HepG2 (cell line): Measurements from ENCODE around the gene CEP55. TPM values are rescaled to one million over a fixed set of nuclear protein-coding genes. Genes with fewer than 3 reads are reported as not detected.

Experiments
- ATAC-seq: fragments of 200-7000 bp; cut with Tn5 transposase; 3 replicates; pipeline ENCODE4 v1.9.1; 2020; ENCODE audit warnings: mild to moderate bottlenecking, moderate library complexity
- BruUV-seq: library from RNA; stranded (reverse); fragments of 400-500 nt; replicated peaks from 2 replicates; lab custom pipeline; 2021; lab: Mats Ljungman, UMichigan
- CTCF ChIA-PET: fragments of 300-600 bp; formaldehyde crosslinking; extraction: SDS; loops from one replicate; lab custom pipeline; 2021; ENCODE audit warnings: low total read pairs, inconsistent platforms, low intra/inter-chr PET ratio; lab: Yijun Ruan, JAX
- POLR2A ChIA-PET: fragments of 350-600 bp; sonication (Branson Sonifier 250); formaldehyde crosslinking; loops from one replicate; lab custom pipeline; 2020; ENCODE audit warnings: antibody characterized with exemption, inconsistent platforms; lab: Yijun Ruan, JAX
- DNase-seq: peaks from one replicate; pipeline ENCODE4 v3.0.0-alpha.2; 2015; ENCODE audit warnings: low spot score
- FAIRE-seq: peaks from 3 replicates; lab custom pipeline; 2011; peaks lifted over from hg19 to GRCh38; lab: Jason Lieb, UNC
- H2AFZ ChIP-seq: one replicate; pipeline ENCODE4 v1.6.1; 2011; ENCODE audit warnings: low read length, inconsistent platforms
- H3K27ac ChIP-seq: fragments of 300-600 bp; 3 replicates; pipeline ENCODE4 v1.8.0; 2011; ENCODE audit warnings: mixed run types, mild to moderate bottlenecking, mixed read lengths, low read length, inconsistent platforms; ENCODE audit not compliant: insufficient read depth; ENCODE audit errors: extremely low read length
- H3K27me3 ChIP-seq, 2 experiments: fragments of 200-600 bp in 1 of 2; 2 replicates in 1 of 2; 3 replicates in 1 of 2; pipeline versions ENCODE4 v1.6.0 to v1.8.0; 2011; ENCODE audit warnings: low read length in 2 of 2, mild to moderate bottlenecking in 2 of 2, moderate library complexity in 2 of 2, inconsistent platforms in 1 of 2; ENCODE audit not compliant: insufficient read depth in 2 of 2, control insufficient read depth in 1 of 2
- H3K36me3 ChIP-seq, 2 experiments: fragments of 200-600 bp in 1 of 2; replicated peaks in 1 of 2; 2 replicates in 1 of 2; 3 replicates in 1 of 2; pipeline versions ENCODE4 v1.5.1 to v1.8.0; 2011; ENCODE audit warnings: low read length in 2 of 2, inconsistent platforms in 1 of 2; ENCODE audit not compliant: insufficient read depth in 2 of 2, control insufficient read depth in 1 of 2
- H3K4me1 ChIP-seq: 2 replicates; pipeline ENCODE4 v1.5.1; 2012; ENCODE audit warnings: low read length, inconsistent platforms; ENCODE audit not compliant: insufficient read depth
- H3K4me2 ChIP-seq: 2 replicates; pipeline ENCODE4 v1.6.0; 2011; ENCODE audit warnings: low read depth, low read length, inconsistent platforms
- H3K4me3 ChIP-seq, 3 experiments: fragments of 200-600 bp in 1 of 3; sonication (generic), shearing (Covaris generic) in 1 of 3; replicated peaks in 1 of 3; 2 replicates each; pipeline ENCODE4 v1.5.1; 2011 to 2016; ENCODE audit warnings: low read length in 3 of 3, inconsistent platforms in 2 of 3, low read depth in 2 of 3, mild to moderate bottlenecking in 2 of 3, control low read depth in 1 of 3, mixed read lengths in 1 of 3; ENCODE audit not compliant: insufficient read depth in 1 of 3
- H3K79me2 ChIP-seq: one replicate; pipeline ENCODE4 v1.6.1; 2011; ENCODE audit warnings: low read length, inconsistent platforms; ENCODE audit not compliant: insufficient read depth
- H3K9ac ChIP-seq: 2 replicates; pipeline ENCODE4 v1.6.0; 2011; ENCODE audit warnings: mild to moderate bottlenecking, low read depth, low read length, inconsistent platforms; ENCODE audit not compliant: insufficient read depth
- H3K9me3 ChIP-seq: 2 replicates; pipeline ENCODE4 v1.5.1; 2012; ENCODE audit warnings: mild to moderate bottlenecking, low read length
- H4K20me1 ChIP-seq: 2 replicates; pipeline ENCODE4 v1.6.0; 2011; ENCODE audit warnings: inconsistent platforms, mild to moderate bottlenecking, low read length, moderate library complexity; ENCODE audit not compliant: insufficient read depth
- AKNA ChIP-seq: sonication (generic); formaldehyde crosslinking; IDR thresholded peaks from 2 replicates; pipeline ENCODE4 v1.4.0; 2020; ENCODE audit warnings: missing genetic modification reagents, borderline replicate concordance
- CENPBD1 ChIP-seq: sonication (generic); formaldehyde crosslinking; IDR thresholded peaks from 2 replicates; pipeline ENCODE4 v1.8.0; 2022; ENCODE audit warnings: missing genetic modification reagents, low read depth, mild to moderate bottlenecking, borderline replicate concordance
- DBP ChIP-seq: sonication (generic); formaldehyde crosslinking; IDR thresholded peaks from 2 replicates; pipeline ENCODE4 v1.4.0; 2020; ENCODE audit warnings: missing genetic modification reagents; ENCODE audit errors: not compliant biosample characterization
- DPF2 ChIP-seq: sonication (generic); formaldehyde crosslinking; IDR thresholded peaks from 2 replicates; pipeline ENCODE4 v1.4.0; 2020; ENCODE audit warnings: mild to moderate bottlenecking, low read depth, missing genetic modification reagents, borderline replicate concordance
- HOXA3 ChIP-seq: sonication (generic); formaldehyde crosslinking; IDR thresholded peaks from 2 replicates; pipeline ENCODE4 v1.5.0; 2020; ENCODE audit warnings: missing genetic modification reagents
- TRIM24 ChIP-seq: sonication (generic); formaldehyde crosslinking; IDR thresholded peaks from 2 replicates; pipeline ENCODE4 v1.8.0; 2022; ENCODE audit warnings: mild to moderate bottlenecking, missing genetic modification reagents
- ZFP62 ChIP-seq: sonication (generic); formaldehyde crosslinking; IDR thresholded peaks from 2 replicates; pipeline ENCODE4 v1.4.0; 2020; ENCODE audit warnings: missing genetic modification reagents
- ZNF816 ChIP-seq: sonication (generic); formaldehyde crosslinking; IDR thresholded peaks from 2 replicates; pipeline ENCODE4 v1.8.0; 2022; ENCODE audit warnings: missing genetic modification reagents, mild to moderate bottlenecking, borderline replicate concordance
- ZSCAN9 ChIP-seq: IDR thresholded peaks from 2 replicates; pipeline ENCODE4 v1.6.1; 2016; ENCODE audit warnings: borderline replicate concordance
- WGBS: methylation state at CpG from one replicate; pipeline ENCODE4 v1.1.6; 2017; ENCODE audit warnings: low lambda C conversion rate; 5-methylcytosine and 5-hydroxymethylcytosine counted together
- in situ Hi-C: cut with HindIII; loops from 2 replicates; pipeline ENCODE4 v1.10.0; 2017; ENCODE audit warnings: low pct_unique_long_range_greater_than_20kb; ENCODE audit not compliant: extremely low pct_ligation_motif_present
- intact Hi-C: fragments of 100-400 bp; cut with micrococcal nuclease; formaldehyde crosslinking; loops from one replicate; pipeline ENCODE4 v1.10.0; 2022; ENCODE audit not compliant: unreplicated experiment
- polyA plus RNA-seq, 8 experiments: library from polyadenylated mRNA; depleted of rRNA in 3 of 8; stranded (reverse) in 7 of 8; unstranded in 1 of 8; fragments of >200 nt; fragmentation: Illumina TruSeq in 4 of 8; extraction: Trizol in 4 of 8; gene quantifications; 2 replicates each; pipeline versions ENCODE4 v1.2.1 to v1.2.3, GENCODE V29; 2011 to 2016; ENCODE audit warnings: low read depth in 4 of 8, missing spikeins in 1 of 8, mixed read lengths in 1 of 8; ENCODE audit not compliant: insufficient read depth in 1 of 8
- total RNA-seq, 5 experiments: library from RNA; depleted of rRNA; stranded (reverse); fragments of >200 nt; fragmentation: Illumina TruSeq; extraction: Trizol; gene quantifications; 2 replicates each; pipeline ENCODE4 v1.2.3, GENCODE V29; 2016; ENCODE audit warnings: low read depth in 1 of 5

Gene CEP55
- total and polyA plus RNA-seq, 2 of the 13 experiments (the other 11 are each of a cell fraction or from before 2014, with no cell fraction given) = 6.5 to 17.1 TPM

GRCh38 chr10:93473804-93474472, 22.5 kb upstream of the CEP55 start:
- H3K27ac ChIP-seq = no peak overlapping the region
- WGBS = 45% methylated on average over 7 of the region's 7 CpGs
- CTCF ChIA-PET = no interaction called here

More at GRCh38 chr10:93473804-93474472, 22.5 kb upstream of the CEP55 start:
- in situ Hi-C loops = no loop called here
- POLR2A ChIA-PET = no interaction called here
- H3K4me3 ChIP-seq = no peak overlapping the region
- no peak for ATAC-seq
- H4K20me1 ChIP-seq = no peaks in the 10 kb centered on the region
- DNase-seq = no peak
- no peaks in the 10 kb centered on the region for H3K4me1 ChIP-seq
- no peaks in the 10 kb centered on the region for H3K79me2 ChIP-seq
- no peak overlapping the region for H2AFZ ChIP-seq
- H3K9ac ChIP-seq = no peak overlapping the region
- TF ChIP-seq AKNA (CRISPR knock-in tag) = no peak
- TF ChIP-seq ZSCAN9 (CRISPR knock-in tag) = no peak
- TF ChIP-seq DBP (CRISPR knock-in tag) = no peak
- no peak for TF ChIP-seq DPF2 (CRISPR knock-in tag)
- TF ChIP-seq HOXA3 (CRISPR knock-in tag) = no peak
- TF ChIP-seq CENPBD1 = no peak
- TF ChIP-seq ZNF816 (CRISPR knock-in tag) = no peak
- no peak for TF ChIP-seq TRIM24 (CRISPR knock-in tag)
- no peak for TF ChIP-seq ZFP62 (CRISPR knock-in tag)
- H3K9me3 ChIP-seq = no peaks in the 10 kb centered on the region
- H3K27me3 ChIP-seq = no peaks in the 10 kb centered on the region
- no TSS peak for BruUV-seq
- H3K36me3 ChIP-seq = no peaks in the 10 kb centered on the region
- intact Hi-C loops = no loop called here
- no peak overlapping the region for H3K4me2 ChIP-seq
- no peak for FAIRE-seq
